HFFc6 (cell line): Measurements from ENCODE around the gene NEDD9. TPM values are rescaled to one million over a fixed set of nuclear protein-coding genes. Genes with fewer than 3 reads are reported as not detected.

Experiments used
- DNase-seq: peaks from one replicate; pipeline ENCODE4 v3.0.0-alpha.2; 2018
- H3K27ac Mint-ChIP-seq: 2 replicates; pipeline ENCODE4 v1.8.0; 2020; ENCODE audit warnings: mild to moderate bottlenecking, mixed read lengths
- H3K27me3 Mint-ChIP-seq: 2 replicates; pipeline ENCODE4 v1.8.0; 2021; ENCODE audit warnings: mild to moderate bottlenecking, moderate library complexity, mixed read lengths; ENCODE audit not compliant: insufficient read depth
- H3K36me3 Mint-ChIP-seq: 2 replicates; pipeline ENCODE4 v1.8.0; 2021; ENCODE audit warnings: low read depth, mixed read lengths
- H3K4me1 Mint-ChIP-seq: 2 replicates; pipeline ENCODE4 v1.8.0; 2020; ENCODE audit warnings: low read depth, mixed read lengths
- H3K4me3 Mint-ChIP-seq: 2 replicates; pipeline ENCODE4 v1.8.0; 2020; ENCODE audit warnings: mild to moderate bottlenecking, moderate library complexity, mixed read lengths
- H3K9me3 Mint-ChIP-seq: 2 replicates; pipeline ENCODE4 v1.8.0; 2020; ENCODE audit warnings: mild to moderate bottlenecking, mixed read lengths
- CTCF ChIP-seq: fragments of 200-600 bp; sonication (generic); IDR thresholded peaks from 2 replicates; pipeline ENCODE4 v1.5.0; 2021; ENCODE audit warnings: antibody characterized with exemption, mild to moderate bottlenecking
- total RNA-seq, 6 experiments: library from RNA; stranded (reverse); fragmentation: NEBNext Ultra II Directional; extraction: Animal tissue kit (Norgen Biotek cat#: 25700); gene quantifications; 2 replicates in 1 of 6; 3 replicates in 5 of 6; pipeline ENCODE4 v1.2.3, GENCODE V29; 2021

The NEDD9 gene
- total RNA-seq, 6 experiments from 2014 or later, result 10.3 to 19.9 (median 12.6) TPM

- no peaks in the 10 kb centered on the region for H3K9me3 Mint-ChIP-seq
- H3K27me3 Mint-ChIP-seq, result no peaks in the 10 kb centered on the region
- H3K27ac Mint-ChIP-seq, result no peak overlapping the region
- TF ChIP-seq CTCF, result no peak
- H3K4me3 Mint-ChIP-seq, result no peak overlapping the region
- peaks cover 18% of the 10 kb centered on the region for H3K36me3 Mint-ChIP-seq
- DNase-seq, result no peak
- peaks cover 7% of the 10 kb centered on the region; the same call in 1 of the 2 replicates for H3K4me1 Mint-ChIP-seq
Measured at GRCh38 chr6:11179088-11179418, 53.4 kb downstream of the NEDD9 start.

- H3K27ac Mint-ChIP-seq, result no peak overlapping the region
- H3K4me1 Mint-ChIP-seq, result peaks cover 14% of the 10 kb centered on the region
- H3K4me3 Mint-ChIP-seq, result no peak overlapping the region
- H3K27me3 Mint-ChIP-seq, result no peaks in the 10 kb centered on the region
- peaks cover 4% of the 10 kb centered on the region; the same call in 1 of the 2 replicates for H3K36me3 Mint-ChIP-seq
- no peaks in the 10 kb centered on the region for H3K9me3 Mint-ChIP-seq
- no peak for DNase-seq
- no peak for TF ChIP-seq CTCF
Measured at GRCh38 chr6:11177271-11177670, 55.2 kb downstream of the NEDD9 start.

GRCh38 chr6:11174242-11174611, 58.2 kb downstream of the NEDD9 start:
- Mint-ChIP-seq H3K27me3 (no peaks in the 10 kb centered on the region), H3K9me3 (no peaks in the 10 kb centered on the region), H3K36me3 (no peaks in the 10 kb centered on the region), H3K4me3 (no peak overlapping the region), H3K4me1 (peaks cover 12% of the 10 kb centered on the region), H3K27ac (no peak overlapping the region)
- no peak for DNase-seq
- TF ChIP-seq CTCF, result no peak

- H3K36me3 Mint-ChIP-seq, result no peaks in the 10 kb centered on the region
- no peak overlapping the region for H3K27ac Mint-ChIP-seq
- H3K4me3 Mint-ChIP-seq, result no peak overlapping the region
- H3K4me1 Mint-ChIP-seq, result peaks cover 17% of the 10 kb centered on the region
- no peak for DNase-seq
- no peaks in the 10 kb centered on the region for H3K9me3 Mint-ChIP-seq
- no peaks in the 10 kb centered on the region; the same call in 1 of the 2 replicates for H3K27me3 Mint-ChIP-seq
- peak; percentile 96 for TF ChIP-seq CTCF
Measured at GRCh38 chr6:11172501-11173327, 59.8 kb downstream of the NEDD9 start.

- Mint-ChIP-seq H3K36me3 (no peaks in the 10 kb centered on the region), H3K27ac (no peak overlapping the region), H3K4me3 (no peak overlapping the region), H3K27me3 (no peaks in the 10 kb centered on the region; the same call in 1 of the 2 replicates), H3K4me1 (peaks cover 17% of the 10 kb centered on the region), H3K9me3 (no peaks in the 10 kb centered on the region)
- no peak for TF ChIP-seq CTCF
- no peak for DNase-seq
Measured at GRCh38 chr6:11171952-11172351, 60.5 kb downstream of the NEDD9 start.
